PC-3 (cell line): ENCODE results near the gene ACAT2.

Source experiments
- EZH2 ChIP-seq: fragments of 300-600 bp; sonication (generic); IDR thresholded peaks from one replicate; pipeline ENCODE4 v1.6.1; 2017; ENCODE audit warnings: antibody characterized with exemption, mild to moderate bottlenecking, low read length; ENCODE audit not compliant: unreplicated experiment
- TF ChIP-seq, protein P1 (sequence below): fragments of 300-600 bp; sonication (generic); conservative IDR thresholded peaks from 2 replicates; pipeline ENCODE4 v1.5.1; 2017; ENCODE audit warnings: antibody characterized with exemption, low read depth, mild to moderate bottlenecking, low read length

GRCh38 chr6:159761129-159761872 is 544 bp upstream of the ACAT2 start:
- no peak for TF ChIP-seq EZH2
- TF ChIP-seq, protein P1, sequence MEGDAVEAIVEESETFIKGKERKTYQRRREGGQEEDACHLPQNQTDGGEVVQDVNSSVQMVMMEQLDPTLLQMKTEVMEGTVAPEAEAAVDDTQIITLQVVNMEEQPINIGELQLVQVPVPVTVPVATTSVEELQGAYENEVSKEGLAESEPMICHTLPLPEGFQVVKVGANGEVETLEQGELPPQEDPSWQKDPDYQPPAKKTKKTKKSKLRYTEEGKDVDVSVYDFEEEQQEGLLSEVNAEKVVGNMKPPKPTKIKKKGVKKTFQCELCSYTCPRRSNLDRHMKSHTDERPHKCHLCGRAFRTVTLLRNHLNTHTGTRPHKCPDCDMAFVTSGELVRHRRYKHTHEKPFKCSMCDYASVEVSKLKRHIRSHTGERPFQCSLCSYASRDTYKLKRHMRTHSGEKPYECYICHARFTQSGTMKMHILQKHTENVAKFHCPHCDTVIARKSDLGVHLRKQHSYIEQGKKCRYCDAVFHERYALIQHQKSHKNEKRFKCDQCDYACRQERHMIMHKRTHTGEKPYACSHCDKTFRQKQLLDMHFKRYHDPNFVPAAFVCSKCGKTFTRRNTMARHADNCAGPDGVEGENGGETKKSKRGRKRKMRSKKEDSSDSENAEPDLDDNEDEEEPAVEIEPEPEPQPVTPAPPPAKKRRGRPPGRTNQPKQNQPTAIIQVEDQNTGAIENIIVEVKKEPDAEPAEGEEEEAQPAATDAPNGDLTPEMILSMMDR = no peak
